ENCODE data around the gene SLC35E4.
"Not testable (repeated sequence)": the region's sequence is repeated elsewhere in the genome, so short reads cannot be mapped to it uniquely, and the experiment has no call there.

Gene SLC35E4

DNA sequence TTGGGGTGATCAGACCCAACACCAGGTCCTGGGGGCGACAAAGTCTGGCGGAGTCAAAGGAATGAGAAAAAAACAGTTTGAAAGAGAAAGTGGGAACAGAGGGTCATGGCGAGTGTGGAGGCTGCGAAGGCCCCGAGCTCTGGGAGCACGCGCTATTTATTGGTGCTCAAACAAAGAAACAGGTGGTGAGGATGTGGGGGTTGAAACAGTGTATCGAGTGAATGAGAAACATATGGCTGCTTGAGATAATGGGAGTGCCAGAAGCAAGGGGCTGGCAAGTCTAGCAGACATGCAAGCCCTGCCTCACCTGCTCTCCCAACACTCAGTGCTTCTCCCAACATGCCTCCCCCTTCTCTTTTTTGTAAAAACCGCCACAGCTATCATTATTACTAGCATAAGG, 39.9 kb downstream of the SLC35E4 start:
- TF ChIP-seq, protein P1, sequence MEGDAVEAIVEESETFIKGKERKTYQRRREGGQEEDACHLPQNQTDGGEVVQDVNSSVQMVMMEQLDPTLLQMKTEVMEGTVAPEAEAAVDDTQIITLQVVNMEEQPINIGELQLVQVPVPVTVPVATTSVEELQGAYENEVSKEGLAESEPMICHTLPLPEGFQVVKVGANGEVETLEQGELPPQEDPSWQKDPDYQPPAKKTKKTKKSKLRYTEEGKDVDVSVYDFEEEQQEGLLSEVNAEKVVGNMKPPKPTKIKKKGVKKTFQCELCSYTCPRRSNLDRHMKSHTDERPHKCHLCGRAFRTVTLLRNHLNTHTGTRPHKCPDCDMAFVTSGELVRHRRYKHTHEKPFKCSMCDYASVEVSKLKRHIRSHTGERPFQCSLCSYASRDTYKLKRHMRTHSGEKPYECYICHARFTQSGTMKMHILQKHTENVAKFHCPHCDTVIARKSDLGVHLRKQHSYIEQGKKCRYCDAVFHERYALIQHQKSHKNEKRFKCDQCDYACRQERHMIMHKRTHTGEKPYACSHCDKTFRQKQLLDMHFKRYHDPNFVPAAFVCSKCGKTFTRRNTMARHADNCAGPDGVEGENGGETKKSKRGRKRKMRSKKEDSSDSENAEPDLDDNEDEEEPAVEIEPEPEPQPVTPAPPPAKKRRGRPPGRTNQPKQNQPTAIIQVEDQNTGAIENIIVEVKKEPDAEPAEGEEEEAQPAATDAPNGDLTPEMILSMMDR (conservative IDR thresholded peaks at IDR 0.05; ENCODE audit: low read depth, low read length): no peak
- no peak for DNase-seq (ENCODE audit: low read depth)

DNA sequence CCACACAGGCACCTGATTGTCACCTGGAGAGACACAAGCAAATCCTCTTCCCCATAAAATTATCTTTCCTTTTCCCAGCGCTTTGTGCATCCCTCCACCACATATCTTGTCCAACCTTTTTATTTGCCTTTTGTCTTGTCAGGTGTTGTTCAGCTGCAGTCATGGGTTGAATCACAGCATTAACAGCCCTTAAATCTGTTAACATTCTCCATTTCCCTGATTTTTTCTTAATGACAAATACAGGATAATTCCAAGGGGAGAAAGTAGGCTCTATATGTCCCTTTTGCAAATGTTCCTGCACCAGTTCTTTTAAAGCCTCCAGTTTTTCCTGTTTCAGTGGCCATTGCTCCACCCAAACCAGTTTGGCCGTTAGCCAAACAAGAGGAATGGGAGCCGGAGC, 41.0 kb downstream of the SLC35E4 start:
- not testable (repeated sequence) for DNase-seq (ENCODE audit: low read depth); H3K4me3 ChIP-seq (ENCODE audit: low read depth, low read length)

More for the DNA sequence above, 39.9 kb downstream of the SLC35E4 start:
- H3K4me3 ChIP-seq (ENCODE audit: low read depth, low read length): no peak overlapping the region

DNA sequence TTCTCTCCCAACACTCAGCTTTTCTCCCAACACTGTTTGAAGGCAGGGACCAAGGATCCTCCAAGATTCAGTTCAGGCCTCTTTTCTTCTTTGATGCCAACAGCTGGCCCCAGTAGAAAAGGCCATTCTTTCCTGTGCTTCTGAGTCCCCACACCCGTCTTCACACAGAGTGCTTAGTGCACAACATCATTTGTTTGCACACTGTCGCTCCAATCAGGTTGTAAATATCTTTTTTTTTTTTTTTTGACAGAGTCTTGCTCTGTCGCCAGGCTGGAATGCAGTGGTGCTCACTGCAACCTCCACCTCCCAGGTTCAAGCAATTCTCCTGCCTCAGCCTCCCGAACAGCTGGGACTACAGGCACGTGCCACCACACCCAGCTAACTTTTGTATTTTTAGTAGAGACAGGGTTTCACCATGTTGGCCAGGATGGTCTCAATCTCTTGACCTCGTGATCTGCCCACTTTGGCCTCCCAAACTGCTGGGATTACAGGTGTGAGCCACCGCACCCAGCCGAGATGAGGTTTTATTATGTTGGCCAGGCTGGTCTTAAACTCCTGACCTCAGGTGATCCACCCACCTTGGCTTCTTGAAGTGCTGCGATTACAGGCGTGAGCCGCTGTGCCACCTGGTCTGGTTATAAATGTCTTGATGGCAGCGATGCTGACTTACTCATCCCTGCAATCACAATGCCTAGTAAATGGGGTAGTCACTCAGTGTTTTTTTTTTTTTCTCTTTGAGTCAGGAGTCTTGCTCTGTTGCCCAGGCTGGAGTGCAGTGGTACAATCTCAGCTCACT, 44.5 kb downstream of the SLC35E4 start:
- DNase-seq (ENCODE audit: low read depth); H3K4me3 ChIP-seq (ENCODE audit: low read depth, low read length): not testable (repeated sequence)

DNA sequence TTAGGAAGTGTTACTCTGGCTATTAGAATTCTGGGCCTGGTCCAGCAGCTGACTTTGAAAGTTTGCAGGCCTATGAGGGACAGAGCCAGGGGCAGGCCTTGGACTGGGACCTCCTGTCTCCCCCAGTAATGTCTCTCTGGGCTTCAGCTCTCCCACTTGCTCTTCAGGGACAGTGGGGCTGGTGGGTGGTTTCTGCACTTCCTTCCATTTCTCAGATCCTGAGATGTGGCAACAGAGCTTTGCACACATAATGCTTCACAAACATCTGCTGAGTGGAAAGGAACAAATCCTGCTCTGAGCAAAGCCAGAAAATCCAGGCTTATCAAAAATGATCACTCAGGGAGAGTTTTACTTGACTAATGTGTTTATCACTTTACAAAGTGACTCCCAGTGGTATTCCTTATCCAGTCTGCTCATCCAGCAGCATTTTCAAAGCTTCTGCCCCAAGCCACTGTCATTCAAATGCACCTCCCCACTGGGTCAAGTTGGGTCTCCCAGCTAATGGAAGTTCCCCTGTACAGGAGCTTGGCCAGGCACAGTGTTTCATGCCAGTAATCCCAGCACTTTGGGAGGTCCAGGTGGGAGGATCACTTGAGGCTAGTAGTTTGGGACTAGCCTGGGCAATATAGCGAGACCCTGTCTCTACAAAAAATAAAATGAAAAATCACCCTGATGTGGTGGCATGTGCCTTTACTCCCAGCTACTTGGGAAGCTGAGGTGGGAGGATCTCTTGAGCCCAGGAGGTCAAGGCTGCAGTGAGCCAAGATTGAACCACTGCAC, 45.6 kb downstream of the SLC35E4 start:
- TF ChIP-seq, protein P1 (conservative IDR thresholded peaks at IDR 0.05; ENCODE audit: low read depth, low read length): no peak
- DNase-seq (ENCODE audit: low read depth): no peak
- H3K4me3 ChIP-seq (ENCODE audit: low read depth, low read length): no peak overlapping the region

DNA sequence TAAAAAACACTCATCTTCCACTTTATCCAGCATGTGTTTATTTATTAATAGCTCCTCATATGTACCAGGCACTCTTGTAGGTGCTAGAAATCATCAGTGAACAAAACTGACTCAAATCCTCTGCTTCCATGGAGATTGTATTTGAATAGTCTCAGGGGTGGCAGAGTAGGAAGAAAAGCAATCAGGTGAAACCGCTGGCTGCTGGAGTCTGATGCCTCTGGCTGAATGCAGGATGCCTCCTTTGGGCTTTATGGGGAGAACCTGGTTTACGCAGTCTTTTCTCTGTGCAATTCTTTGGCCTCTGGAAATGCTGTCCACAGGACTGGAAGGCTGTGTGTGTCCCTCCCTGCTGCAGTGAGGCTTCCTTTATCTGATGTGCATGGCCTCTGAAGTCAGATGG, 46.2 kb downstream of the SLC35E4 start:
- TF ChIP-seq, protein P1 (conservative IDR thresholded peaks at IDR 0.05; ENCODE audit: low read depth, low read length): no peak
- no peak overlapping the region for H3K4me3 ChIP-seq (ENCODE audit: low read depth, low read length)
- no peak for DNase-seq (ENCODE audit: low read depth)

DNA sequence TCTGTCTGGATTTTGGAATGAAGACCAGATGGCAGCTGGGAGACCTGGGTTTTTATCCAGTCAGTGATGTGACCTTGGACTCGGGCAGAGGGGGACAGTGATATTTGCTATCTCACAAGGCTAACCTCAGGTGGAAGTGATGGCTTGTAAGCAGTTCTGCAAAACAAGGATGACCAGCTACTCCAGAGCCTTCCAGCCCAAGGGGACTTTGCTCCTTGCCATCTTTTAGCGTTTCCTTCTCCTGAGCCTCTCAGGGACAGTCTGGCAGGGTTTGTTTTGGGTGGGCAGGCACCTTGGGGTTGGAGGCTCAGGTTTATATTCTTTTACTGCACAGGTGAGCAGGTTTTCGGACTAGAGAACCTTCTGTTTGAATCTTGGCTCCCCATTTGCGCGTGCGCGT, 49.6 kb downstream of the SLC35E4 start:
- no peak for DNase-seq (ENCODE audit: low read depth)
- TF ChIP-seq, protein P1 (conservative IDR thresholded peaks at IDR 0.05; ENCODE audit: low read depth, low read length): no peak
- no peak overlapping the region for H3K4me3 ChIP-seq (ENCODE audit: low read depth, low read length)

DNA sequence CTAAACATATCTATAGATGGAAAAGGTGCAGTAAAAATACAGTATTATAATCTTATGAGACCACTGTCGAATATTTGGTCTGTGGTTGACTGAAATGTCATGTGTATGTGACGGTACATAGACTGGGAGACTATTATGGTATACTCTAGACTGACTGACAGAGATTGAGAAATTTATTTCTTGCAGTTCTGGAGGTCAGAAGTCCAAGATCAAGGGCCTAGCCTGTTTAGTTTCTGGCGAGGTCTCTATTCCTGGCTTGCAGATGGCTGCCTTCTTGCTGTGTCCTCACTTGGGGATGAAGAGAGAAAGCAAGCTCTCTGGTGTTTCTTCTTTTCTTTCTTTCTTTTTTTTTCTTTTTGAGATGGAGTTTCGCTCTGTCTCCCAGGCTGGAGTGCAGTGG, 51.8 kb downstream of the SLC35E4 start:
- no peak for DNase-seq (ENCODE audit: low read depth)
- TF ChIP-seq, protein P1 (conservative IDR thresholded peaks at IDR 0.05; ENCODE audit: low read depth, low read length): no peak
- H3K4me3 ChIP-seq (ENCODE audit: low read depth, low read length): no peak overlapping the region

DNA sequence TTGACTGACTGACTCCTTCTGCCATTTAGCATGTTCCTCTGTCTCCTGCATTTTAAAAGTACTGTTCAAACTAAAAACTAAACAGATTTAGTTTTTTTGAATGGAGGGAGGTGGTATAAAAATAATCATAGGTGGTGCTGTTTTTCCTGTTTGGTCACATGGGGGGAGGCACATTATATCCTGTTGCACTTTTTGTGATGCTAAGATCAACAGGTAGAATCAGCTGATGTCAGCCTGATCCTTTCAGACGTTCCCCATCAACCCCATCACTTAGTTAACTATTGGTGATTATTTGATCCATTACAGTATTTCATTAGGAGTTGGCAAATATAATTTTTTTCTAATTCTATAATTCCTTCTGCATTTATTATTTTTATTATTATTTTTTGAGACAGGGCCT, 54.0 kb downstream of the SLC35E4 start:
- no peak for DNase-seq (ENCODE audit: low read depth)
- no peak overlapping the region for H3K4me3 ChIP-seq (ENCODE audit: low read depth, low read length)
- TF ChIP-seq, protein P1 (conservative IDR thresholded peaks at IDR 0.05; ENCODE audit: low read depth, low read length): no peak

All from choroid plexus epithelial cell (primary cell).